ENCODE measurements around the gene VAT1L.

The VAT1L gene

GRCh38 chr16:77844801-77845200 is 56.4 kb downstream of the VAT1L start:
- DNase-seq: no peak
- Histone ChIP-seq H3K27me3 (no peaks in the 10 kb centered on the region), H3K4me3 (ENCODE audit: low read depth, low read length) (no peak overlapping the region), H3K4me1 (no peaks in the 10 kb centered on the region), H3K9me3 (no peaks in the 10 kb centered on the region), H3K36me3 (no peaks in the 10 kb centered on the region)
- TF ChIP-seq, protein P1, sequence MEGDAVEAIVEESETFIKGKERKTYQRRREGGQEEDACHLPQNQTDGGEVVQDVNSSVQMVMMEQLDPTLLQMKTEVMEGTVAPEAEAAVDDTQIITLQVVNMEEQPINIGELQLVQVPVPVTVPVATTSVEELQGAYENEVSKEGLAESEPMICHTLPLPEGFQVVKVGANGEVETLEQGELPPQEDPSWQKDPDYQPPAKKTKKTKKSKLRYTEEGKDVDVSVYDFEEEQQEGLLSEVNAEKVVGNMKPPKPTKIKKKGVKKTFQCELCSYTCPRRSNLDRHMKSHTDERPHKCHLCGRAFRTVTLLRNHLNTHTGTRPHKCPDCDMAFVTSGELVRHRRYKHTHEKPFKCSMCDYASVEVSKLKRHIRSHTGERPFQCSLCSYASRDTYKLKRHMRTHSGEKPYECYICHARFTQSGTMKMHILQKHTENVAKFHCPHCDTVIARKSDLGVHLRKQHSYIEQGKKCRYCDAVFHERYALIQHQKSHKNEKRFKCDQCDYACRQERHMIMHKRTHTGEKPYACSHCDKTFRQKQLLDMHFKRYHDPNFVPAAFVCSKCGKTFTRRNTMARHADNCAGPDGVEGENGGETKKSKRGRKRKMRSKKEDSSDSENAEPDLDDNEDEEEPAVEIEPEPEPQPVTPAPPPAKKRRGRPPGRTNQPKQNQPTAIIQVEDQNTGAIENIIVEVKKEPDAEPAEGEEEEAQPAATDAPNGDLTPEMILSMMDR (IDR thresholded peaks at IDR 0.05; ENCODE audit: low read depth, low read length): no peak

DNA sequence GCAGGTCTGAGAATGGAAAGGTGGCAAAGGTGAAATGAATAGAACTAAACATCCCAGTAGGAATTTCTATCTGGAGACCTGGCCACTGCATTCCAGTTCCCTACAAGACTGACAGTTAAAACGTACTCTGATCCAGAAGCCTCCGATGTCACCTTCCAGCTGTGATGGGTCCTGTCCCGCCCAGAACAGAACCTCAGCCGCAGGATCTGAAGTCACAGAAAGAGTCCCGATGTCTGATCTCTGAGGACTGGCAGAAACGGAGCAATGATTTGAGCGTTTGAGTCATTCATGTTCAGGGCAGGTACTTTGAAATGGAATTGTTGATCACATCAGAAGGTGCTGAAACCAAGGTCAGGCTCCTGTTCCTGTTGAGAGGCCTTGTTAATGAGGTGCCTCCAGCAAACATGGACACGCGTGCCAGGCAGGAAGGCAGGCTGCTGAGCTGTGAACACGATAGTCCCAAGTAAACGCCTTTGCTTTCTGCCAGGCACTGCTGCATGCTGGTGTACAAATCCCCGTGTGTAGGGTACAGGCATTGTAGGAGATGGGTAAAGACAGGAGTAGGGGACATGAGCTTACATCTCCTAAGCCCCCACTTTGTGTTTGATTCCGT is 61.4 kb downstream of the VAT1L start:
- Histone ChIP-seq H3K36me3 (no peaks in the 10 kb centered on the region), H3K9me3 (no peaks in the 10 kb centered on the region), H3K27me3 (no peaks in the 10 kb centered on the region), H3K4me1 (no peaks in the 10 kb centered on the region), H3K4me3 (ENCODE audit: low read depth, low read length) (no peak overlapping the region)
- TF ChIP-seq, protein P1 (IDR thresholded peaks at IDR 0.05; ENCODE audit: low read depth, low read length): no peak
- no peak for DNase-seq

- H3K36me3 ChIP-seq: no peaks in the 10 kb centered on the region
- H3K4me3 ChIP-seq (ENCODE audit: low read depth, low read length): no peak overlapping the region
- no peaks in the 10 kb centered on the region for H3K27me3 ChIP-seq
- TF ChIP-seq, protein P1 (IDR thresholded peaks at IDR 0.05; ENCODE audit: low read depth, low read length): no peak
- H3K9me3 ChIP-seq: no peaks in the 10 kb centered on the region
- H3K4me1 ChIP-seq: no peaks in the 10 kb centered on the region
- no peak for DNase-seq
Observed at GRCh38 chr16:77850636-77851333, 62.4 kb downstream of the VAT1L start.

- Histone ChIP-seq H3K4me3 (ENCODE audit: low read depth, low read length) (no peak overlapping the region), H3K36me3 (no peaks in the 10 kb centered on the region), H3K4me1 (no peaks in the 10 kb centered on the region), H3K9me3 (no peaks in the 10 kb centered on the region), H3K27me3 (no peaks in the 10 kb centered on the region)
- TF ChIP-seq, protein P1 (IDR thresholded peaks at IDR 0.05; ENCODE audit: low read depth, low read length): no peak
- no peak for DNase-seq
Observed at GRCh38 chr16:77853161-77853560, 64.8 kb downstream of the VAT1L start.

- H3K27me3 ChIP-seq: no peaks in the 10 kb centered on the region
- H3K4me1 ChIP-seq: no peaks in the 10 kb centered on the region
- no peak overlapping the region for H3K4me3 ChIP-seq (ENCODE audit: low read depth, low read length)
- no peak for DNase-seq
- H3K9me3 ChIP-seq: no peaks in the 10 kb centered on the region
- H3K36me3 ChIP-seq: no peaks in the 10 kb centered on the region
- TF ChIP-seq, protein P1 (IDR thresholded peaks at IDR 0.05; ENCODE audit: low read depth, low read length): no peak
Observed at GRCh38 chr16:77856438-77857160, 68.2 kb downstream of the VAT1L start.

DNA sequence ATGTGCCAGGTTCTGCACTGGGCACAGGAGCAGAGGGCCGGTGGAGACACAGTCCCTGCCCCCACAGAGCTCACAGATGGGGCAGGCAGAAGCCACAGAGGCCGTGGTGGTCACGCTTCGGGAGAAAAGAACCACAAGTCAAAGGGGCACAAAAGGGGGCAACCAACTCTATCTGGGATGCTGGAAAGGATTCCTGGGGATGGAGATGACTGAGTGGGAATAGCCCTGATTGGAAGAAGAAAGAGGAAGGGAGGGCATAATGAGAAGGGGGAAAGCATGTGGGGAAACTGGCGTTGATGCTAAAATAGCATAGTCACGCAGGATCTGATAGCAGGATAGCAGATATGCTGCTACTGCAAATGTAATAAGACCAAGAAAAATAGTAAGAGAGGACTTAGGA is 69.7 kb downstream of the VAT1L start:
- Histone ChIP-seq H3K9me3 (no peaks in the 10 kb centered on the region), H3K36me3 (no peaks in the 10 kb centered on the region), H3K27me3 (no peaks in the 10 kb centered on the region), H3K4me3 (ENCODE audit: low read depth, low read length) (no peak overlapping the region), H3K4me1 (no peaks in the 10 kb centered on the region)
- no peak for DNase-seq
- TF ChIP-seq, protein P1 (IDR thresholded peaks at IDR 0.05; ENCODE audit: low read depth, low read length): no peak

All from BE2C (cell line).